CD4-positive, CD25-positive, alpha-beta regulatory T cell (primary cell): Measurements from ENCODE around the gene EXOC4. TPM values are rescaled to one million over a fixed set of nuclear protein-coding genes. Genes with fewer than 3 reads are reported as not detected.

Experiments used
- ATAC-seq, 2 donors: fragments of 150-1000 bp; cut with Tn5 transposase; one replicate each; pipeline ENCODE4 v1.10.0; 2021; ENCODE audit warnings: low read depth in 2 of 2, moderate number of reproducible peaks in 2 of 2, moderate library complexity in 1 of 2
- DNase-seq, 3 donors: peaks; one replicate each; pipeline versions ENCODE4 v3.0.0 to v3.0.0-alpha.2; 2012 to 2022; ENCODE audit warnings: mixed read lengths in 1 of 3
- H3K27ac ChIP-seq: one replicate; pipeline ENCODE4 v1.7.0; 2013; ENCODE audit warnings: mild to moderate bottlenecking, low read length; ENCODE audit not compliant: insufficient read depth, poor library complexity, severe bottlenecking
- H3K27me3 ChIP-seq: one replicate; pipeline ENCODE4 v1.7.0; 2013; ENCODE audit warnings: low read length; ENCODE audit not compliant: control insufficient read depth, insufficient read depth
- H3K36me3 ChIP-seq: one replicate; pipeline ENCODE4 v1.7.0; 2013; ENCODE audit warnings: mild to moderate bottlenecking, low read length, moderate library complexity; ENCODE audit not compliant: control insufficient read depth, insufficient read depth
- H3K4me1 ChIP-seq: 2 replicates; pipeline ENCODE4 v1.7.0; 2013; ENCODE audit warnings: mild to moderate bottlenecking, low read length; ENCODE audit not compliant: insufficient read depth, control insufficient read depth, poor library complexity, severe bottlenecking
- H3K4me3 ChIP-seq: one replicate; pipeline ENCODE4 v1.7.0; 2013; ENCODE audit warnings: low read depth, mild to moderate bottlenecking, low read length, moderate library complexity
- H3K9me3 ChIP-seq, 2 experiments: 1 replicate in 1 of 2; 2 replicates in 1 of 2; pipeline ENCODE4 v1.7.0; 2013; ENCODE audit warnings: low read length in 2 of 2, mild to moderate bottlenecking in 1 of 2, moderate library complexity in 1 of 2; ENCODE audit not compliant: control insufficient read depth in 2 of 2
- H3K27ac Mint-ChIP-seq, 3 donors: one replicate each; pipeline ENCODE4 v1.8.0; 2020 to 2022; ENCODE audit warnings: mild to moderate bottlenecking in 3 of 3, mixed read lengths in 3 of 3, moderate library complexity in 2 of 3
- H3K27me3 Mint-ChIP-seq: one replicate; pipeline ENCODE4 v1.8.0; 2022; ENCODE audit warnings: mild to moderate bottlenecking, mixed read lengths
- H3K36me3 Mint-ChIP-seq: one replicate; pipeline ENCODE4 v1.8.0; 2020; ENCODE audit warnings: mixed read lengths
- H3K4me1 Mint-ChIP-seq, 4 donors: one replicate each; pipeline ENCODE4 v1.8.0; 2020 to 2022; ENCODE audit warnings: mixed read lengths in 4 of 4, mild to moderate bottlenecking in 1 of 4
- H3K4me3 Mint-ChIP-seq, 4 donors: one replicate each; pipeline ENCODE4 v1.8.0; 2020 to 2022; ENCODE audit warnings: mild to moderate bottlenecking in 4 of 4, mixed read lengths in 4 of 4, moderate library complexity in 3 of 4
- H3K9me3 Mint-ChIP-seq, 7 donors: one replicate each; pipeline ENCODE4 v1.8.0; 2020 to 2022; ENCODE audit warnings: mixed read lengths in 7 of 7, mild to moderate bottlenecking in 3 of 7, moderate library complexity in 2 of 7
- polyA plus RNA-seq, 4 donors: library from polyadenylated mRNA; unstranded; fragments of 300-500 nt; fragmentation: Illumina TruSeq; gene quantifications; one replicate each; pipeline ENCODE4 v1.2.3, GENCODE V29; 2021
- total RNA-seq: library from RNA; stranded (reverse); gene quantifications from one replicate; pipeline ENCODE4 v1.2.3, GENCODE V29; 2022

EXOC4 gene
- total and polyA plus RNA-seq, 5 donors from 2014 or later: 39.1 to 118 (median 52.2) TPM

DNA sequence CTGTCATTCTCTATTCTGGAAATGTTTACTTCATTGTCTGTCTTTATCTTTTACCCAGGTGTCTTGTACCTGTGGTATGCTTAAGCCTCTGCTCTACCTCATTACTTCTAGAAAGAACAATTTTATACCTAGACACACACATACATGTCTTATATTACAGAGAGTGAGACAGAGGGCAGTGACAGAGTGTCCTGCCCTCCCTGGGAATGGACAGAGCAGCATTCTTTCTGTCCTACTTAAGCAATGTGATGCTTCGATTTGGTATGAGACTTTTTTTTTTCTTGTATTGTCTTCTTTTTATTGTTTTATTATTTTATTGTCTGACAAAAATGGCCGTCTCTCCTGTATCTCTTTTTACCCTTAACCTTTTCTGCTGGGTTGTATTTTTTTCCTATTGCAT is 286.1 kb downstream of the EXOC4 start:
- Mint-ChIP-seq H3K36me3 (peaks cover 9% of the 10 kb centered on the region), H3K27ac (no peak overlapping the region), H3K27me3 (no peaks in the 10 kb centered on the region), H3K4me3 (no peak overlapping the region), H3K4me1 (peaks cover 0 to 14% (median 13%) of the 10 kb centered on the region in 4 donors), H3K9me3 (no peaks in the 10 kb centered on the region)
- Histone ChIP-seq H3K4me3 (no peak overlapping the region), H3K9me3 (no peaks in the 10 kb centered on the region), H3K27ac (no peak overlapping the region), H3K27me3 (no peaks in the 10 kb centered on the region), H3K36me3 (no peaks in the 10 kb centered on the region), H3K4me1 (no peaks in the 10 kb centered on the region)
- ATAC-seq: no peak
- DNase-seq: no peak

DNA sequence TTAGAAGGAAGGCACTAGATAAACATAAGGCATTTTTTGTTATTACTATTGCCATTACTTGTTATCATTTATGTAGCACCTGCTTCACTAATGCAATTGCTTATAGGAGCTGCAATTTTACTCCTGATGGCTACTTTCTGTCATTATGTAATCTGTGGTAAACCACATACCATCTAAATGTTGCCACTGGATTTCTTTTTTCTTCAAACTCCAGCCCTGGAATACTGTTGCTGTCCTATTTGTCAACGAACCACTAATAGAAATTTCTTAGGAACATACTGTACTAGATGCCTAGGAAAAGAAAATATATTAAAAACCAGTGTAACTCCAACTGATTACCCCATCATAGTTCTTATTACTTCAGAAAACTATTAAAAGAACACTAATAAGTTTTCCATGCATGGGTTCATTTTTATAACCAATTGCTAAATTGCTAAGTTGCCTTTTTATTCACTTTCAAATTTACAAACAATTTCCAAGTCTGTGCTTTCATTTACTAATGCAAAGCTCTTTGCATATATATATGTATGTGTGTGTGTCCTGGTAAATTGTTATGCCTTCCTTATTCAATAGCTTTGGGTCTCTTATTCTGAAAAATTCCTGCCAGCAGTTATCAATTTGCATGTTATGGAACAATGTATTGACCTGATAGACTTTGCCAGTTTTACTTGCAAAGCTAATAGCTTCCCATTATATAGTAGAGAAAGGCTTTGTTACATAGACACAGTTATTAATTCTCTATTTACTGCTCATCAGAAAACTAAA is 287.4 kb downstream of the EXOC4 start:
- ATAC-seq (no peak), DNase-seq (no peak)
- Mint-ChIP-seq H3K36me3 (peaks cover 13% of the 10 kb centered on the region), H3K27ac (no peak overlapping the region), H3K4me3 (no peak overlapping the region), H3K4me1 (peaks cover 0 to 14% (median 9%) of the 10 kb centered on the region in 4 donors), H3K9me3 (no peaks in the 10 kb centered on the region), H3K27me3 (no peaks in the 10 kb centered on the region)
- no peaks in the 10 kb centered on the region for H3K9me3 ChIP-seq
- H3K36me3 ChIP-seq: no peaks in the 10 kb centered on the region
- no peak overlapping the region for H3K27ac ChIP-seq
- H3K4me1 ChIP-seq: no peaks in the 10 kb centered on the region
- H3K4me3 ChIP-seq: no peak overlapping the region
- no peaks in the 10 kb centered on the region for H3K27me3 ChIP-seq

DNA sequence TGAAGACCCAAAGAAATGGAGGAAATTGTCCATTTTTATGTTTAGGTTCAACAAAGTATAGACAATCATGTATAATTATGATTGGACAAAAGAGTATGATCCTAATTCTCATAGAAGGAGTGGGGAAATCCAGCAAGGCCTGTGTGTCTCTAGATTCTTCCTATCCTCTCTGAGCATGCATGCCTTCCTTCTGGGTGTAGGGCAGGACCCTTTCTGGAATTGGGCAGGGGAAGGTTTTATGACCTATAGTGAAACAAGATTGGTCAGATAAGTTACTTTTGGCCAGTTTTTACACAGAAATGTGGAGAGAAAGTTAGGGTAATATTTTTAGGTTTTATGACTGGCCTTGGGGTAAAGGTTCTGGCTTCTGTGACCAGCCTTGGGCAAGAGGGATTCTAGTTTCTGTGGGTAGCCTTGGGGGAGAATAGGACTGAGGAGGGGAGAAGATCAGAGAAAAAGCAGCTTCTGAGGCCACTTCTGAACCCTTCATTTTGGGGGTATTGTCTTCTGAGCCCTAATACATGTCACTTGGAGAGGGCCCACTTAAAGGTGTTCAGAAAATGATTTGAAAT is 289.4 kb downstream of the EXOC4 start:
- Histone ChIP-seq H3K4me1 (no peaks in the 10 kb centered on the region), H3K9me3 (no peaks in the 10 kb centered on the region), H3K36me3 (no peaks in the 10 kb centered on the region), H3K4me3 (no peak overlapping the region), H3K27me3 (no peaks in the 10 kb centered on the region), H3K27ac (no peak overlapping the region)
- no peak for ATAC-seq
- DNase-seq: no peak
- H3K9me3 Mint-ChIP-seq: peaks cover 0 to 1% (median 0%) of the 10 kb centered on the region in 7 donors
- no peaks in the 10 kb centered on the region for H3K27me3 Mint-ChIP-seq
- peaks cover 4% of the 10 kb centered on the region for H3K36me3 Mint-ChIP-seq
- H3K4me1 Mint-ChIP-seq: peaks cover 0 to 9% (median 3%) of the 10 kb centered on the region in 4 donors
- H3K27ac Mint-ChIP-seq: no peak overlapping the region
- no peak overlapping the region for H3K4me3 Mint-ChIP-seq

DNA sequence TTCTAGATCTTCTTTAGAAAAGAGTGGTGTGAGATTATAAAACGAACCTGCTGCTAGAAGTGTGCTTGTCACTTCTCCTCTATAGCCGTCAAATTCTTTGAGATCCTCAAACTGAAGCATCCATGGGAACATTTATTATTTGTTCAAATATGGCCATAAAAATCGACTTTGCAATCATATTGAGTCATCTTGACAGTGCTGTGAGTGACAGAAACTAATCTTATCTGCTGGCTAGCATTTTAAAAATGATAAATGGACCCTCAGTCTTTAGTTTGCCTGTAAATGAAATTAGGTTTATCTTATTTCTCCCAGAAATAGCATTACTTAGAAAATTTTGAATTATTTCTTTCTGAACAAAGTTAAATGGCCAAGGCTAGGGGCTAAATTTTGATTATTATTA is 290.8 kb downstream of the EXOC4 start:
- Mint-ChIP-seq H3K27me3 (no peaks in the 10 kb centered on the region), H3K9me3 (peaks cover 0 to 2% (median 0%) of the 10 kb centered on the region in 7 donors), H3K27ac (no peak overlapping the region), H3K36me3 (peaks cover 8% of the 10 kb centered on the region), H3K4me3 (no peak overlapping the region), H3K4me1 (peaks cover 0 to 4% (median 3%) of the 10 kb centered on the region in 4 donors)
- no peaks in the 10 kb centered on the region for H3K4me1 ChIP-seq
- no peaks in the 10 kb centered on the region for H3K36me3 ChIP-seq
- no peaks in the 10 kb centered on the region for H3K9me3 ChIP-seq
- ATAC-seq (no peak), DNase-seq (no peak)
- no peaks in the 10 kb centered on the region for H3K27me3 ChIP-seq
- no peak overlapping the region for H3K4me3 ChIP-seq
- no peak overlapping the region for H3K27ac ChIP-seq

DNA sequence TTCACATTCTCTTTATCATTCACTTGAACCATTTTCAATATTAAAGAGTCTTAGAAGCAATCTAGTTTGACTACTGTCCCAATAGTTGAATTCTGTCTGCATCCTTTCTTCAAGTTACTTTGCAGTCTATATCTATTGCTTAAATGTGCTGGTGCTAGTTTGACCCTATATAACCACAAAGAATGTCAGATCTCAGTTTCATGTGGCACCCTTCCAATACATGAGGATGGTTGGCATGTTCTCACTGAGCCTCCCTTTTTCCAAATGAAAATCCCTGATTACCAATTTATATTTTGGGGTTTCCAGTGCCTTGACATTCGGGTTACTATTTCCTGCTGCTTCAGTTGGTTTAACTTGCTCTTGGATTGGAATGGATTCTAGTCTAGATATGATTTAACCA is 292.7 kb downstream of the EXOC4 start:
- no peak overlapping the region for H3K4me3 ChIP-seq
- DNase-seq (no peak), ATAC-seq (no peak)
- no peak overlapping the region for H3K4me3 Mint-ChIP-seq
- no peaks in the 10 kb centered on the region for H3K27me3 ChIP-seq
- H3K4me1 Mint-ChIP-seq: peaks cover 0 to 2% (median 0%) of the 10 kb centered on the region in 4 donors
- H3K27ac Mint-ChIP-seq: no peak overlapping the region
- H3K27ac ChIP-seq: no peak overlapping the region
- no peaks in the 10 kb centered on the region for H3K4me1 ChIP-seq
- H3K9me3 ChIP-seq: no peaks in the 10 kb centered on the region
- no peaks in the 10 kb centered on the region for H3K27me3 Mint-ChIP-seq
- peaks cover 0 to 2% (median 0%) of the 10 kb centered on the region in 7 donors for H3K9me3 Mint-ChIP-seq
- H3K36me3 ChIP-seq: no peaks in the 10 kb centered on the region
- peaks cover 8% of the 10 kb centered on the region for H3K36me3 Mint-ChIP-seq

DNA sequence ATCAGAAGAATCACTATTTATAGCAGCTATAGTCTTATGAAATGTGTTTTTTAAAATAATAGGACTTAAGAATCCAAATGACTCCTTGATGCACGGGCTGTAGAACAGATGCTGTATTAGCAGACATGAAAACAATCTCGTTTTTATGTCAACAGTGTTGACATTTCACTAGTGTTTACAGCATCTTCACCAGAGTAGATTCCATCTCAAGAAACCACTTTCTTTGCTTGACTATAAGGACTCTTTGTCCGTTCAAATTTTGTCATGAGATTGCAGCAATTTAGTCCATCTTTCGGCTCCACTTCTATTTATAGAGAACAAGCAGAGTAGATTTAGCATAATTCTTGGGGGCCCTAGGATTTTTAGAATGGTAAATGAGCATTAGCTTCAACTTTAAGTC is 295.1 kb downstream of the EXOC4 start:
- no peaks in the 10 kb centered on the region for H3K27me3 Mint-ChIP-seq
- peaks cover 0 to 2% (median 0%) of the 10 kb centered on the region in 7 donors for H3K9me3 Mint-ChIP-seq

DNA sequence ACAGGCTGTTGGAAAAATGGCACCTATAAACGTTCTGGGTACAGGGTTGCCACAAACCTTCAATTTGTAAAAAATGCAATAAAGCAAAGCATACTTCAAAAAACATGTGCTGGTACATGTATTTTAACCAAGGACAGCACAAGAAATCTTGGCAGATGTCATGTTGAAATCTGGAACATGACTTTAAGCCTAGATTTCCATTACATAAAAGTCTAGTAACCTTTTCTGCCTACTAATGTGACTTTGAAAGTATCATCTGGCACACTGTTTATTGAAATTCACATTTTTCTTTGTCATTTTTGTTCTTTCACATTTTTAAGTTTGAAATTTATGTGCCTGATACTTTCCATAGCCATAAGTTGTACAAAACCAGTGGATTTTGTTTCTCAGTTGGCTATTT is 296.8 kb downstream of the EXOC4 start:
- H3K4me3 Mint-ChIP-seq: no peak overlapping the region
- no peaks in the 10 kb centered on the region for H3K27me3 Mint-ChIP-seq
- Histone ChIP-seq H3K9me3 (no peaks in the 10 kb centered on the region), H3K4me3 (no peak overlapping the region), H3K36me3 (no peaks in the 10 kb centered on the region), H3K4me1 (no peaks in the 10 kb centered on the region), H3K27me3 (no peaks in the 10 kb centered on the region), H3K27ac (no peak overlapping the region)
- H3K27ac Mint-ChIP-seq: no peak overlapping the region
- DNase-seq (no peak), ATAC-seq (no peak)
- H3K36me3 Mint-ChIP-seq: peaks cover 4% of the 10 kb centered on the region
- peaks cover 0 to 5% (median 0%) of the 10 kb centered on the region in 4 donors for H3K4me1 Mint-ChIP-seq
- peaks cover 0 to 2% (median 0%) of the 10 kb centered on the region in 7 donors for H3K9me3 Mint-ChIP-seq

More for the DNA sequence above, 295.1 kb downstream of the EXOC4 start:
- no peak for DNase-seq
- Mint-ChIP-seq H3K4me1 (peaks cover 0 to 2% (median 0%) of the 10 kb centered on the region in 4 donors), H3K4me3 (no peak overlapping the region), H3K36me3 (peaks cover 8% of the 10 kb centered on the region), H3K27ac (no peak overlapping the region)
- Histone ChIP-seq H3K36me3 (no peaks in the 10 kb centered on the region), H3K9me3 (no peaks in the 10 kb centered on the region), H3K4me3 (no peak overlapping the region), H3K27ac (no peak overlapping the region), H3K4me1 (no peaks in the 10 kb centered on the region), H3K27me3 (no peaks in the 10 kb centered on the region)
- ATAC-seq: no peak

DNA sequence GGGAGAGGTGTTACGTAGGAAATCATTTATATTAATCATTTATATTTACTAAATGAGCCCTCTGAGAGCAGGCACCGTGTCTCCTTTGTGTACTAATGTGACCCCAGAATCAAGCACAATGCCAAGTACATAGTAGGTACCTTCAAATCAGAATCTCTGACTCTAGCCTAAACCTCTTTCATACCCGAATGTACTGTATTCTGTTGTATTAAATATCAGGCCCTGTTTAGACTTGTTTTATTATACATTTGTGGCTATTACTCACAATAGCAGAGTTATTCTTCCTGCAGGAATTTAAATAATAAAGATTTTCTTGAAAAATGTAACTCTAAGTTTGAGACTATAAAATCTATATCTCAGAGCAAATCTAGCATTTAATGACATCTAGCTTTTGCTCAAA is 297.3 kb downstream of the EXOC4 start:
- Mint-ChIP-seq H3K4me1 (peaks cover 0 to 7% (median 0%) of the 10 kb centered on the region in 4 donors), H3K36me3 (peaks cover 4% of the 10 kb centered on the region), H3K4me3 (no peak overlapping the region), H3K27ac (no peak overlapping the region), H3K27me3 (no peaks in the 10 kb centered on the region), H3K9me3 (peaks cover 0 to 2% (median 0%) of the 10 kb centered on the region in 7 donors)
- H3K27ac ChIP-seq: no peak overlapping the region
- H3K4me3 ChIP-seq: no peak overlapping the region
- ATAC-seq (no peak), DNase-seq (no peak)
- H3K9me3 ChIP-seq: no peaks in the 10 kb centered on the region
- no peaks in the 10 kb centered on the region for H3K36me3 ChIP-seq
- no peaks in the 10 kb centered on the region for H3K4me1 ChIP-seq
- H3K27me3 ChIP-seq: no peaks in the 10 kb centered on the region
